Trophoblast cell (in vitro differentiated cells and primary cell): ENCODE results near the gene PHPT1.

Experiments used
- DNase-seq, 2 donors: peaks; one replicate each; pipeline ENCODE4 v3.0.0-alpha.2; 2016
- H2AFZ ChIP-seq: 2 replicates; pipeline ENCODE4 v1.6.1; 2013; ENCODE audit warnings: low read length, moderate library complexity, mild to moderate bottlenecking; ENCODE audit not compliant: insufficient read depth, poor library complexity
- H2AK5ac ChIP-seq: 2 replicates; pipeline ENCODE4 v1.6.1; 2013; ENCODE audit warnings: mild to moderate bottlenecking, low read length
- H2BK120ac ChIP-seq: 2 replicates; pipeline ENCODE4 v1.6.1; 2013; ENCODE audit warnings: low read length, mild to moderate bottlenecking, moderate library complexity; ENCODE audit not compliant: insufficient read depth, poor library complexity
- H2BK12ac ChIP-seq: 2 replicates; pipeline ENCODE4 v1.6.1; 2013; ENCODE audit warnings: mild to moderate bottlenecking, low read length, moderate library complexity
- H2BK5ac ChIP-seq: 2 replicates; pipeline ENCODE4 v1.6.1; 2013; ENCODE audit warnings: low read length, low read depth, moderate library complexity, mild to moderate bottlenecking; ENCODE audit not compliant: poor library complexity
- H3K14ac ChIP-seq: 2 replicates; pipeline ENCODE4 v1.6.1; 2013; ENCODE audit warnings: mild to moderate bottlenecking, low read length
- H3K18ac ChIP-seq: 2 replicates; pipeline ENCODE4 v1.6.1; 2013; ENCODE audit warnings: mild to moderate bottlenecking, low read length
- H3K23ac ChIP-seq: 2 replicates; pipeline ENCODE4 v1.6.1; 2013; ENCODE audit warnings: low read length
- H3K27ac ChIP-seq: 2 replicates; pipeline ENCODE4 v1.5.1; 2013; ENCODE audit warnings: low read depth, mild to moderate bottlenecking, inconsistent platforms, low read length, moderate library complexity
- H3K27me3 ChIP-seq: 2 replicates; pipeline ENCODE4 v1.6.1; 2013; ENCODE audit warnings: inconsistent platforms, mild to moderate bottlenecking, low read length, moderate library complexity; ENCODE audit not compliant: insufficient read depth
- H3K36me3 ChIP-seq, 2 experiments: 1 replicate in 1 of 2; 2 replicates in 1 of 2; pipeline ENCODE4 v1.6.1; 2013; ENCODE audit warnings: low read length in 2 of 2, mild to moderate bottlenecking in 2 of 2, moderate library complexity in 1 of 2; ENCODE audit not compliant: insufficient read depth in 2 of 2, control insufficient read depth in 1 of 2
- H3K4ac ChIP-seq: 2 replicates; pipeline ENCODE4 v1.6.1; 2013; ENCODE audit warnings: low read depth, mild to moderate bottlenecking, low read length, moderate library complexity
- H3K4me1 ChIP-seq, 2 experiments: 1 replicate in 1 of 2; 2 replicates in 1 of 2; pipeline ENCODE4 v1.6.1; 2013; ENCODE audit warnings: low read length in 2 of 2, mild to moderate bottlenecking in 2 of 2, moderate library complexity in 1 of 2; ENCODE audit not compliant: insufficient read depth in 2 of 2, control insufficient read depth in 1 of 2
- H3K4me2 ChIP-seq: 2 replicates; pipeline ENCODE4 v1.6.1; 2013; ENCODE audit warnings: inconsistent platforms, mild to moderate bottlenecking, low read length, moderate library complexity
- H3K4me3 ChIP-seq: 2 replicates; pipeline ENCODE4 v1.5.1; 2013; ENCODE audit warnings: mild to moderate bottlenecking, low read depth, low read length, inconsistent platforms
- H3K79me1 ChIP-seq: one replicate; pipeline ENCODE4 v1.6.1; 2013; ENCODE audit warnings: low read length
- H3K79me2 ChIP-seq: 2 replicates; pipeline ENCODE4 v1.6.1; 2013; ENCODE audit warnings: low read length, mild to moderate bottlenecking; ENCODE audit not compliant: control insufficient read depth, insufficient read depth, poor library complexity
- H3K9ac ChIP-seq: 2 replicates; pipeline ENCODE4 v1.6.1; 2013; ENCODE audit warnings: mild to moderate bottlenecking, low read length
- H3K9me3 ChIP-seq: 2 replicates; pipeline ENCODE4 v1.6.1; 2013; ENCODE audit warnings: low read depth, mild to moderate bottlenecking, control low read depth, inconsistent platforms, low read length; ENCODE audit not compliant: insufficient read depth
- H4K12ac ChIP-seq: 2 replicates; pipeline ENCODE4 v1.6.1; 2013; ENCODE audit warnings: low read depth, mild to moderate bottlenecking, low read length, moderate library complexity
- H4K8ac ChIP-seq: 2 replicates; pipeline ENCODE4 v1.6.1; 2013; ENCODE audit warnings: low read depth, mild to moderate bottlenecking, low read length, moderate library complexity
- H4K91ac ChIP-seq: one replicate; pipeline ENCODE4 v1.6.1; 2013; ENCODE audit warnings: low read depth, mild to moderate bottlenecking, low read length, moderate library complexity
- WGBS: extraction: QIAGEN DNeasy Blood & Tissue Kit; methylation state at CpG from one replicate; pipeline ENCODE4 v1.1.7; 2013; ENCODE audit warnings: missing lambda C conversion rate; ENCODE audit not compliant: insufficient read length, insufficient coverage; ENCODE audit errors: extremely low coverage; 5-methylcytosine and 5-hydroxymethylcytosine counted together

PHPT1 gene

DNA sequence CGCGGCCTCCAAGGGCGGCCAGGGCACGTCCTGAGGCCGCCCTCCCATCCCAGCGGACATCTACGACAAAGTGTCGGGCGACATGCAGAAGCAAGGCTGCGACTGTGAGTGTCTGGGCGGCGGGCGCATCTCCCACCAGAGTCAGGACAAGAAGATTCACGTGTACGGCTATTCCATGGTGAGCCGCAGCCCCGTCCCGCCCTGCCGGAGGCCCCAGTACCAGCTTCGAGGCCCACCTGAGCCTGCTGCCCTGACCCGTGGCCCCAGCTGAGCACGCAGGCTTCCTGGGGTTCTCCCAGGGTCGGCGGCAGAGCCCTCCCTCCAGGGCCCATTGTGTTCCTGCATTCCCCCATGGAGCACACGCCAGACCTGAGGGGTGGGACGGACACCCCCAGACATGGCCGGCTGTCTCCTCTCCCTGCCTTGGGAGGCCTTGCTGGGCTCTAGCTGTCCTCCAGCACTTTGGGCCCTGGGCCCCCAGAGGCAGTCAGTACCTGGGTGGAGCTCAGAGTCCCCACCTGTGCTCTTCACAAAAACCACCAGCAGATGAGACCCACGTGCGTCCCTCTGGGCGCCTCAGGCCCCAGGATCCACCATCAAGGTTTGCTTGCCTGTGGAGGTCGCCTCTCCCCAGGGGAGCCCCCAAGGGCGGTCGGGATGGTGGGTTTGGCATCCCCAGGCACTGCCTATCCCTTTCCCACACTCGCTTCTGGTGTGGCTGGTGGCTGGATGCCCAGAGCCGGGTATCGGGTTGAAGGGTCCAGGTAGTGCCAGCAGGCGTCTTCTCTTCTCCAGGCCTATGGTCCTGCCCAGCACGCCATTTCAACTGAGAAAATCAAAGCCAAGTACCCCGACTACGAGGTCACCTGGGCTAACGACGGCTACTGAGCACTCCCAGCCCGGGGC lies 1.0 kb downstream of the PHPT1 start:
- no CpG with 5 or more reads among the region's 43 CpGs for WGBS
- H3K14ac ChIP-seq: peak overlapping the region; percentile 60
- peak overlapping the region; percentile 63 for H3K4me2 ChIP-seq
- peaks cover 19 to 20% of the 10 kb centered on the region in 2 experiments for H3K4me1 ChIP-seq
- peak overlapping the region; percentile 8 for H3K9ac ChIP-seq
- peak overlapping the region; percentile 0 for H4K8ac ChIP-seq
- H4K12ac ChIP-seq: peak overlapping the region; percentile 24
- H3K4me3 ChIP-seq: peak overlapping the region; percentile 65
- H2BK5ac ChIP-seq: peak overlapping the region; percentile 2
- H4K91ac ChIP-seq: peak overlapping the region; percentile 67
- H3K79me2 ChIP-seq: peaks cover 9% of the 10 kb centered on the region
- no peak for DNase-seq
- H2AFZ ChIP-seq: peak overlapping the region; percentile 4
- peaks cover 22% of the 10 kb centered on the region for H3K79me1 ChIP-seq
- peaks cover 23% of the 10 kb centered on the region for H3K9me3 ChIP-seq
- H3K4ac ChIP-seq: peak overlapping the region; percentile 30
- no peak overlapping the region for H3K23ac ChIP-seq
- H3K18ac ChIP-seq: peak overlapping the region; percentile 42
- H3K27ac ChIP-seq: peak overlapping the region; percentile 18
- H2AK5ac ChIP-seq: peak overlapping the region; percentile 64
- H2BK120ac ChIP-seq: no peak overlapping the region
- no peak overlapping the region for H2BK12ac ChIP-seq
- H3K36me3 ChIP-seq: peaks cover 15 to 20% of the 10 kb centered on the region in 2 experiments
- H3K27me3 ChIP-seq: peaks cover 4% of the 10 kb centered on the region

GRCh38 chr9:136850866-136851775 lies 1.9 kb downstream of the PHPT1 start:
- Histone ChIP-seq H3K36me3 (peaks cover 15 to 20% of the 10 kb centered on the region in 2 experiments), H3K27me3 (peaks cover 4% of the 10 kb centered on the region), H4K91ac (no peak overlapping the region), H3K4ac (no peak overlapping the region), H3K9me3 (peaks cover 16% of the 10 kb centered on the region), H2BK5ac (no peak overlapping the region), H3K4me2 (no peak overlapping the region), H4K12ac (peak overlapping the region; percentile 9), H3K4me3 (no peak overlapping the region), H3K9ac (no peak overlapping the region), H3K14ac (no peak overlapping the region), H3K4me1 (peaks cover 22 to 23% of the 10 kb centered on the region in 2 experiments), H3K27ac (no peak overlapping the region), H4K8ac (no peak overlapping the region), H3K18ac (no peak overlapping the region), H2AK5ac (no peak overlapping the region), H3K79me2 (peaks cover 9% of the 10 kb centered on the region), H2AFZ (no peak overlapping the region), H3K23ac (no peak overlapping the region), H2BK120ac (no peak overlapping the region), H2BK12ac (no peak overlapping the region), H3K79me1 (peaks cover 22% of the 10 kb centered on the region)
- no CpG with 5 or more reads among the region's 23 CpGs for WGBS
- no peak for DNase-seq

GRCh38 chr9:136851941-136852663 lies 2.9 kb downstream of the PHPT1 start, which contains the start of gene MAMDC4:
Gene MAMDC4, plus strand, starts transcription at chr9:136852346. Its CDS starts 71 bp downstream, at chr9:136852417.
- Histone ChIP-seq H3K4me2 (no peak within 1 kb of the TSS), H3K9me3 (peaks cover 7% of the 10 kb centered on the region), H3K27ac (no peak within 1 kb of the TSS), H3K4me1 (peaks cover 13 to 14% of the 10 kb centered on the region in 2 experiments), H3K4ac (no peak within 1 kb of the TSS), H2BK5ac (no peak within 1 kb of the TSS), H4K12ac (no peak within 1 kb of the TSS), H3K18ac (no peak within 1 kb of the TSS), H3K79me2 (peaks cover 9% of the 10 kb centered on the region), H4K8ac (no peak within 1 kb of the TSS), H3K27me3 (no peaks in the 10 kb centered on the region), H2BK12ac (no peak within 1 kb of the TSS), H2BK120ac (no peak within 1 kb of the TSS), H3K36me3 (peaks cover 15 to 20% of the 10 kb centered on the region in 2 experiments), H2AFZ (no peak within 1 kb of the TSS), H3K9ac (no peak within 1 kb of the TSS), H2AK5ac (no peak within 1 kb of the TSS), H3K14ac (no peak within 1 kb of the TSS), H3K23ac (no peak within 1 kb of the TSS), H4K91ac (no peak within 1 kb of the TSS), H3K79me1 (peaks cover 15% of the 10 kb centered on the region), H3K4me3 (no peak within 1 kb of the TSS)
- no CpG with 5 or more reads among the region's 23 CpGs for WGBS
- no peak for DNase-seq
